Type B pancreatic cell (in vitro differentiated cells): ENCODE results near the gene FBXL19. TPM values are rescaled to one million over a fixed set of nuclear protein-coding genes. Genes with fewer than 3 reads are reported as not detected.
"Not testable (repeated sequence)": the region's sequence is repeated elsewhere in the genome, so short reads cannot be mapped to it uniquely, and the experiment has no call there.

Experiments
- DNase-seq: peaks from one replicate; pipeline ENCODE4 v3.0.0; 2021; ENCODE audit warnings: mixed read lengths; ENCODE audit not compliant: unreplicated experiment; ENCODE audit errors: extremely low spot score
- H3K27ac Mint-ChIP-seq: 2 replicates; pipeline ENCODE4 v1.8.0; 2021; ENCODE audit warnings: mild to moderate bottlenecking, mixed read lengths
- H3K27me3 Mint-ChIP-seq: 2 replicates; pipeline ENCODE4 v1.8.0; 2021; ENCODE audit warnings: mixed read lengths
- H3K36me3 Mint-ChIP-seq: 2 replicates; pipeline ENCODE4 v1.8.0; 2021; ENCODE audit warnings: mixed read lengths
- H3K4me1 Mint-ChIP-seq: one replicate; pipeline ENCODE4 v1.8.0; 2021; ENCODE audit warnings: mixed read lengths; ENCODE audit not compliant: unreplicated experiment
- H3K4me3 Mint-ChIP-seq: 2 replicates; pipeline ENCODE4 v1.8.0; 2021; ENCODE audit warnings: mild to moderate bottlenecking, mixed read lengths
- H3K9me3 Mint-ChIP-seq: 2 replicates; pipeline ENCODE4 v1.8.0; 2021; ENCODE audit warnings: mixed read lengths
- CTCF ChIP-seq: fragments of 200-600 bp; sonication (generic); conservative IDR thresholded peaks from 2 replicates; pipeline ENCODE4 v1.5.0; 2021; ENCODE audit warnings: antibody characterized with exemption, mild to moderate bottlenecking
- total RNA-seq: library from RNA; stranded (reverse); gene quantifications from 2 replicates; pipeline ENCODE4 v1.2.1, GENCODE V29; 2021; ENCODE audit warnings: low replicate concordance

Gene FBXL19
- total RNA-seq, 1 donor from 2014 or later: 46.4 TPM

- no peak for TF ChIP-seq CTCF
- peaks cover 4% of the 10 kb centered on the region for H3K4me1 Mint-ChIP-seq
- no peak for DNase-seq
- H3K36me3 Mint-ChIP-seq: peaks cover 7% of the 10 kb centered on the region
- H3K4me3 Mint-ChIP-seq: no peak overlapping the region
- peak overlapping the region; percentile 32 for H3K27ac Mint-ChIP-seq
- H3K9me3 Mint-ChIP-seq: no peaks in the 10 kb centered on the region
- H3K27me3 Mint-ChIP-seq: no peaks in the 10 kb centered on the region
Observed at GRCh38 chr16:30937692-30938091, 14.3 kb downstream of the FBXL19 start.

GRCh38 chr16:30939571-30939970 is 16.2 kb downstream of the FBXL19 start:
- H3K4me1 Mint-ChIP-seq, H3K27ac Mint-ChIP-seq, H3K4me3 Mint-ChIP-seq, H3K27me3 Mint-ChIP-seq, DNase-seq, H3K9me3 Mint-ChIP-seq: not testable (repeated sequence)
- H3K36me3 Mint-ChIP-seq: peaks cover 16% of the 10 kb centered on the region

- Mint-ChIP-seq H3K27me3 (no peaks in the 10 kb centered on the region), H3K9me3 (no peaks in the 10 kb centered on the region), H3K4me3 (no peak overlapping the region), H3K36me3 (peaks cover 13% of the 10 kb centered on the region), H3K4me1 (peaks cover 4% of the 10 kb centered on the region), H3K27ac (no peak overlapping the region)
- no peak for DNase-seq
- peak; percentile 87 for TF ChIP-seq CTCF
Observed at GRCh38 chr16:30941600-30942425, 18.4 kb downstream of the FBXL19 start.

GRCh38 chr16:30942426-30942806 is 19.0 kb downstream of the FBXL19 start:
- peaks cover 13% of the 10 kb centered on the region for H3K36me3 Mint-ChIP-seq
- no peaks in the 10 kb centered on the region for H3K9me3 Mint-ChIP-seq
- no peak overlapping the region for H3K4me3 Mint-ChIP-seq
- no peak for TF ChIP-seq CTCF
- no peak overlapping the region for H3K27ac Mint-ChIP-seq
- no peaks in the 10 kb centered on the region for H3K27me3 Mint-ChIP-seq
- no peak for DNase-seq
- H3K4me1 Mint-ChIP-seq: peaks cover 4% of the 10 kb centered on the region

GRCh38 chr16:30944352-30944751 is 21.0 kb downstream of the FBXL19 start:
- peaks cover 3% of the 10 kb centered on the region for H3K4me1 Mint-ChIP-seq
- peaks cover 13% of the 10 kb centered on the region for H3K36me3 Mint-ChIP-seq
- no peak for DNase-seq
- no peak overlapping the region for H3K27ac Mint-ChIP-seq
- H3K4me3 Mint-ChIP-seq: no peak overlapping the region
- TF ChIP-seq CTCF: no peak
- no peaks in the 10 kb centered on the region for H3K27me3 Mint-ChIP-seq
- no peaks in the 10 kb centered on the region for H3K9me3 Mint-ChIP-seq

GRCh38 chr16:30946671-30947540 is 23.5 kb downstream of the FBXL19 start:
- H3K27me3 Mint-ChIP-seq: no peaks in the 10 kb centered on the region
- H3K27ac Mint-ChIP-seq: peak overlapping the region; percentile 70
- peaks cover 13% of the 10 kb centered on the region for H3K36me3 Mint-ChIP-seq
- H3K4me3 Mint-ChIP-seq: peak overlapping the region; percentile 77
- TF ChIP-seq CTCF: no peak
- H3K4me1 Mint-ChIP-seq: peaks cover 13% of the 10 kb centered on the region
- no peak for DNase-seq
- no peaks in the 10 kb centered on the region for H3K9me3 Mint-ChIP-seq
